GM18526 (cell line): ENCODE results near the gene ILF2.

Experiments
- POLR2A ChIP-seq: IDR thresholded peaks from 3 replicates; pipeline ENCODE4 v1.6.1; 2011; ENCODE audit not compliant: insufficient read length; ENCODE audit errors: extremely low read depth

ILF2 gene

DNA sequence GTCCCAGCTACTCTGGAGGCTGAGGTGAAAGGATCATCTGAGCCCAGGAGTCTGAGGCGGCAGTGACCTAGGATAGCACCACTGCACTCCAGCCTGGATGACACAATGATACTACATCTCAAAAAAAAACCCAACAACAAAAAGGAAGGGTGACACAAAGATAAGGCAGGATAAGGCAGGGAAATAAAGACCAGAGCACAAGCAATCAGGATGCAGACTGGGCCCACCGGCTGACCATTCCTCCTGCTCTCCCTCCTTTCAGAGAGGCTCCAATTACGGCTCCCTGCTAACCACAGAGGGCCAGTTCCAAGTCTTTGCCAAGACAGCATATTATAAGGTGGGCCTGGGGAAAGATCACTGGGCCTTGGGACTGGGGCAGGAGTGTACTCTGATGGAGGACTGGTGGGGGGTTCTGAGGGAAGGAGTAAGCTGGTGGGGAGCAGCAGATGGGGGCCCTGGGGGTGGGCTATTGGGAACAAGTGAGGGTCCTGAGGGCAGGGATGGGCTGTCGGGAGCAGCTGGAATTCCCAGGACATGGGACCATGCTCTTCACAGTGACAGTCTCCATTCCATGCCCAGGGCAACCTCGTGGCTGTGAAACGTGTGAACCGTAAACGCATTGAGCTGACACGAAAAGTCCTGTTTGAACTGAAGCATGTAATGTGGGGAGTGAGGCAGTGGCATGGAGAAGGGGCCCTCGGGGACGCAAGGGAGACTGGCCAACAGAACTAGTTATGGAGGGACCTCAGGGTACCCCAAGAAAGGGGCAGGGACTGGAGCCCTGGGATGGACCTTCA is 14.9 kb upstream of the ILF2 start:
- no peak for TF ChIP-seq POLR2A

- TF ChIP-seq POLR2A: no peak
Measured at GRCh38 chr1:153684892-153685291, 14.1 kb upstream of the ILF2 start.

DNA sequence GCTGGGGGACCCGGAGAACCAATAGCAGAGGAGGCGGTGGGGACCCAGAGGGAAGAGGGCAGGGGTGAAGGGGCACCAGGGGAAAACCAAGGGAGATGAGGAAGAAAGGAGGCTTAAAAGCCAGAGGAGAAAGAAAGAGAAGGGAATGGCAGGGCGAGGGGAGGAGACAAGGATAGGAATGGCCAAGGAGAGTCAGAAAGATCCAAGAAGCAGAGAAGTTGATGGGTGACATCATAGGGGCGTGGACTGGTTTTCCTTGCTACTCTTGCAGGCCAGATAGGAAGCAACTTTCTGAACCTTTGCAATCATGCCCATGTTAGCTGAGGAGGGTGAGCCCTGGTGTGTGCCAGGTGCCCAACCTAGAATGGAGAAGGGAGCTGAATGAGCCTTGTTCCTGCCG is 13.1 kb upstream of the ILF2 start:
- TF ChIP-seq POLR2A: no peak

- TF ChIP-seq POLR2A: no peak
Measured at GRCh38 chr1:153682730-153683129, 11.9 kb upstream of the ILF2 start.

- TF ChIP-seq POLR2A: no peak
Measured at GRCh38 chr1:153680120-153680403, 9.3 kb upstream of the ILF2 start.

- no peak for TF ChIP-seq POLR2A
Measured at GRCh38 chr1:153679337-153680119, 8.7 kb upstream of the ILF2 start.

GRCh38 chr1:153678519-153679336 is 7.9 kb upstream of the ILF2 start, which contains the start of gene NPR1:
Gene NPR1, plus strand, starts transcription at chr1:153678688. Its CDS starts 421 bp downstream, at chr1:153679109.
- no peak for TF ChIP-seq POLR2A

GRCh38 chr1:153677718-153678518 is 7.1 kb upstream of the ILF2 start:
- TF ChIP-seq POLR2A: no peak

DNA sequence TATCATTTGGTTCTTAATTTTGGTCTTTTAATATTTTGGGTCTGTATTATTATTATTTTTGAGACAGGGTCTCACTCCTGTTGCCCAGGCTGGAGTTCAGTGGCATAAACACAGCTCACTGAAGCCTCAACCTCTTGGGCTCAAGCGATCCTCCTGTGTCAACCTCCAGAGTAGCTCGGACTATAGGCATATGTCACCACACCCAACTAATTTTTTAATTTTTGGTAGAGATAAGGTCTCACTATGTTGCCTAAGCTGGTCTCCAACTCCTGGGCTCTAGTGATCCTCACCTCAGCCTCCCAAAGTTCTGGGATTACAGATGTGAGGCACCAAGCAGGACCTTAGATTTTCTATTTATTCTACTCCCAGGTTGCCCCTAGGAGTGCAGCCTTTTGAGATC is 2.7 kb upstream of the ILF2 start:
- TF ChIP-seq POLR2A: no peak

- TF ChIP-seq POLR2A: no peak
Measured at GRCh38 chr1:153670257-153670858, 435 bp downstream of the ILF2 start.

DNA sequence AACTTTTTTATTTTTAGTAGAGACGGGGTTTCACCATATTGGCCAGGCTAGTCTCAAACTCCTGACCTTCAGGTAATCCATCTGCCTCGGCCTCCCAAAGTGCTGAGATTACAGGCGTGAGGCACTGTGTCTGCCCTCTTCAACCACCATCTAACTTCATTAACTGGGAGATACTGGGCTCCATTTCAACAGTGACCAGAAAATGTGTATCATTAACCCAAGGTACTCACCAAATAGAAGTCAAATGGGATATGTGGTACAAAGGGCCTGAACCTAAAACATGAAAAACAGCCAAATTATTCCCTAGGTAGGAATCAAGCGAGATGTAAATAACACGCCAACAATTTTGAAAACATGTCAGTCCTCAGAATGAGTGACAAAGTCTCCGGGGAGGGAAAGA is 1.2 kb downstream of the ILF2 start:
- TF ChIP-seq POLR2A: no peak

DNA sequence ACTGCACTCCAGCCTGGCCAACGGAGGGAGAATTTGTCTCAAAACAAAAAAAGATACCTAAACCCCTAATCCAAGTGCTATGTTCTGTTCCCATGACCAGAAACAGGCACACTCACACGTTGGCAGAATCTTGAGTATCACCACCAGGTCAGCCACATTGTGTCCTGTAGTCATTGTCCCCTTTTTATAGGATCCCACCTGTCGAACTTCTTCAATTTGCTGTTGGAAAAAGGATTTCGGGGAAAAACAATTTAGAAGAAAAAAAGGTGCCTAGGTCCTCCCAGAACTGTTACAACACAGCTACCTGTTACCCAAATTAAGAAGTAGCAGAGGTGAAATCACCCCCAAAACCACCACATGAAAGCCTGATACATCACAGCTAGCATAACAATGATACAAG is 3.4 kb downstream of the ILF2 start:
- TF ChIP-seq POLR2A: no peak

- TF ChIP-seq POLR2A: no peak
Measured at GRCh38 chr1:153663211-153663610, 7.6 kb downstream of the ILF2 start.

GRCh38 chr1:153662269-153662668 is 8.5 kb downstream of the ILF2 start:
- TF ChIP-seq POLR2A: no peak
